Measurements from ENCODE around the gene ATP11A.

GRCh38 chr13:112879283-112879833 lies 189.5 kb downstream of the ATP11A start:
- TF ChIP-seq MYC (IDR thresholded peaks at IDR 0.05; ENCODE audit: low read depth, low read length) (no peak), EZH2 (IDR thresholded peaks at IDR 0.05; ENCODE audit: borderline replicate concordance, low read depth, low read length, severe bottlenecking) (no peak), POLR2A (IDR thresholded peaks at IDR 0.05; ENCODE audit: low read depth, low read length) (no peak), CTCF (IDR thresholded peaks at IDR 0.05; ENCODE audit: extremely low read depth in 1 of 2, insufficient read depth in 1 of 2, low read depth in 1 of 2, low read length in 2 of 2) (no peak), POLR2AphosphoS5 (IDR thresholded peaks at IDR 0.05; ENCODE audit: insufficient read depth, low read depth, low read length) (no peak), JUN (IDR thresholded peaks at IDR 0.05; ENCODE audit: borderline replicate concordance, insufficient read depth, insufficient read length, low read depth) (no peak), MAX (IDR thresholded peaks at IDR 0.05; ENCODE audit: insufficient read depth, insufficient read length) (no peak), FOS (IDR thresholded peaks at IDR 0.05; ENCODE audit: borderline replicate concordance, insufficient read depth, low read length) (no peak)

Measured in endothelial cell of umbilical vein (primary cell).